Fibroblast of villous mesenchyme (primary cell): ENCODE results near the gene DNAJC5. TPM values are rescaled to one million over a fixed set of nuclear protein-coding genes. Genes with fewer than 3 reads are reported as not detected.

Source experiments
- DNase-seq: peaks from one replicate; pipeline ENCODE4 v3.0.0-alpha.2; 2010; ENCODE audit warnings: low read depth
- H3K4me3 ChIP-seq: 2 replicates; pipeline ENCODE4 v1.5.1; 2011; ENCODE audit warnings: low read depth, mild to moderate bottlenecking, low read length
- total RNA-seq: library from RNA; depleted of rRNA; stranded (reverse); fragments of >200 nt; gene quantifications from 2 replicates; pipeline ENCODE4 v1.2.3, GENCODE V29; 2012
- TF ChIP-seq, protein P1 (sequence below): IDR thresholded peaks from 2 replicates; pipeline ENCODE4 v1.5.1; 2012; ENCODE audit warnings: low read depth, mild to moderate bottlenecking, low read length; ENCODE audit not compliant: insufficient read depth

The DNAJC5 gene
- total RNA-seq, 1 donor: 61.7 TPM

DNA sequence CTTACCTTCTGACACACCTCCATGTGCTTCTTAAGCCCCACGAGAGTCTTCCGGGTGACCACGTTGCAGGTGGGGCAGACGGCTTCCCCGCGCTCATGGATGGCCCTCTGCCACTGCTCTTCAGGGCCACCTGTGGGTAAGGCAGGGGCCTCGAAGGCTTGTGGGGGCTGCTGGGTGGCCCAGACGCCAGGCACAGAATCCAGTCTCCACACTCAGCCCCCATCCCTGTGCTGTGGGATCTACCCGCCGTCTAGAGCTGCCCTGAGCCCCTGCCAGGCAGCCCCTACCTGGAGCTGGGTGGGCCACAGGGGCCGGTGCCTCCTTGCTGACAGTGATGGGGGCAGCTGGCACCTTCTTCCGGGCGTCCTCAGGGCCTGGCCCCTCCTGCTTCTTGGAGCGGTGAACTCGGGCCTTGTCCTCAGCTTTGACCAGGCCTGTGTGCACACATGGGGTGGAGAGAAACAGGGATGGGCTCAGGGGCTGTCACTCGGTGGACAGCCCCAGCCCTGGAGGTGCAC is 68.9 kb downstream of the DNAJC5 start:
- TF ChIP-seq, protein P1, sequence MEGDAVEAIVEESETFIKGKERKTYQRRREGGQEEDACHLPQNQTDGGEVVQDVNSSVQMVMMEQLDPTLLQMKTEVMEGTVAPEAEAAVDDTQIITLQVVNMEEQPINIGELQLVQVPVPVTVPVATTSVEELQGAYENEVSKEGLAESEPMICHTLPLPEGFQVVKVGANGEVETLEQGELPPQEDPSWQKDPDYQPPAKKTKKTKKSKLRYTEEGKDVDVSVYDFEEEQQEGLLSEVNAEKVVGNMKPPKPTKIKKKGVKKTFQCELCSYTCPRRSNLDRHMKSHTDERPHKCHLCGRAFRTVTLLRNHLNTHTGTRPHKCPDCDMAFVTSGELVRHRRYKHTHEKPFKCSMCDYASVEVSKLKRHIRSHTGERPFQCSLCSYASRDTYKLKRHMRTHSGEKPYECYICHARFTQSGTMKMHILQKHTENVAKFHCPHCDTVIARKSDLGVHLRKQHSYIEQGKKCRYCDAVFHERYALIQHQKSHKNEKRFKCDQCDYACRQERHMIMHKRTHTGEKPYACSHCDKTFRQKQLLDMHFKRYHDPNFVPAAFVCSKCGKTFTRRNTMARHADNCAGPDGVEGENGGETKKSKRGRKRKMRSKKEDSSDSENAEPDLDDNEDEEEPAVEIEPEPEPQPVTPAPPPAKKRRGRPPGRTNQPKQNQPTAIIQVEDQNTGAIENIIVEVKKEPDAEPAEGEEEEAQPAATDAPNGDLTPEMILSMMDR: no peak
- no peak for DNase-seq
- no peak overlapping the region for H3K4me3 ChIP-seq

DNA sequence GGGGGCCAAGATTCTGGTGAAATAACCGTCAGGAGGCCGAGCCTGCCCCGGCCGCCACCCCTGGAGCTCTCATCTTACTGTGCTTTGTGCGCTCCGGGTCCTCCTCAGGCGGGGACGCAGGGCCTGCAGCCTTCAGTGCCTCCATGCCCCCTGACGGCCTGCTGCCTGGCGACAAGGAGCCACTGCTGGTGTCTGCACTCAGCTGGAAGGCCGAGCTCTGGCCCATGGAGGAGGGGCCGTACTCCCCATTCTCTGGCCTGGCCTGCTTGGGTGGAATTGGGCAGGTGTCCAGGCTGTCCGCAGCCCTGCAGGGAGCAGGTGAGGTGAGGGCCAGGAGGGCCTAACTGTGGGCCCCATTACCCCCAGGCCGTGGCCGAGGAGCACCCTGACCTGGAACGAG is 69.5 kb downstream of the DNAJC5 start:
- TF ChIP-seq, protein P1: no peak
- no peak overlapping the region for H3K4me3 ChIP-seq
- no peak for DNase-seq

DNA sequence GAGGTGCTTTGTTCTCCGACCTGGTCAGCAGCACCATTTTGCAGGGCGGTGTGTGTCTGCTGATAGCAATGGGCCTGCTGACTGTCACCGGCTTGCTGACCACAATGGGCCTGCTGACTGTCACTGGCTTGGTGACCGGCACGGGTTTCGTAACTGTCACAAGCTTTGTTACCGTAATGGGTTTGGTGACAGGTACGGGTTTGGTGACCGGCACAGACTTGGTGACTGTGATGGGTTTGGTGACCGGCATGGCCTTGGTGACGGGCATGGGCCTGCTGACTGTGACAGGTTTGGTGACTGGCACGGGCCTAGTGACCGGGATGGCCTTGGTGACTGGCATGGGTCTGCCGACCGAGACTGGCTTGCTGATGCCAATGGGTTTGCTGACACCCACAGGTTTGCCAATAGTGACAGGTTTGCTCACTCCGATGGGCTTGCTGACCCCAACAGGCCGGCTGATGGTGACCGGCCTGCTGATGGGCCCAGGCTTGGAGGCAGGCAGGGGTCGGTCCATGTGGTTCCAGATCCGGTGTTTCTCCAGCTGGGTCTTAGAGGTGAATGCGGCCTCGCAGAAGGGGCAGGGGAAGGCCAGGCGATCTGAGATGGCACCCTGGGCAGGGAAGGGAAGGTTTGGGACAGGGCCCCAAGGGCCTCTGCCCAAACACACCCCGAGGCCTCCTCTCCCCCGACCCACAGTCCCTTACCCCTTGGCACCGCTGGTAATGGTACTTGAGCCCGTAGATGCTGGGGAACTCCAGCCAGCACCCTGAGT is 71.4 kb downstream of the DNAJC5 start:
- no peak for DNase-seq
- no peak overlapping the region for H3K4me3 ChIP-seq
- TF ChIP-seq, protein P1: no peak

DNA sequence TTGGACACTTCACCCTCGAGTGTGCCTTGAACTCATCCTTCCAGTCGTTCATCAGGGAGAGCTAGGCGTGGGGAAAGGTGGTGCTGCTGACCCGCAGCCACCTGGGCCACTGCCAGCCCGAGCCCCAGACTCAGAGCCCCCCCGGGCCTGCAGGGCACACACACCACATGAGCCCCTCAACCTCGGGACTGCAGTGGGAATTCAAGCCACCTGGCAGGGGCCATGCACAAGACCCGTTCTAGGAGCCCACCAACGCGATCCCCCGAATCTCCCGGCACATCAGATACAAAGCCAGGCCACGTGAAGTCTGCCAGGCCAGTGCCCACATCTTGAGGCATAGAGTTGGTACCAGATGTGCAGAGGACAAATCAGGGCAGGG is 72.0 kb downstream of the DNAJC5 start:
- TF ChIP-seq, protein P1: no peak
- no peak for DNase-seq
- H3K4me3 ChIP-seq: no peak overlapping the region

DNA sequence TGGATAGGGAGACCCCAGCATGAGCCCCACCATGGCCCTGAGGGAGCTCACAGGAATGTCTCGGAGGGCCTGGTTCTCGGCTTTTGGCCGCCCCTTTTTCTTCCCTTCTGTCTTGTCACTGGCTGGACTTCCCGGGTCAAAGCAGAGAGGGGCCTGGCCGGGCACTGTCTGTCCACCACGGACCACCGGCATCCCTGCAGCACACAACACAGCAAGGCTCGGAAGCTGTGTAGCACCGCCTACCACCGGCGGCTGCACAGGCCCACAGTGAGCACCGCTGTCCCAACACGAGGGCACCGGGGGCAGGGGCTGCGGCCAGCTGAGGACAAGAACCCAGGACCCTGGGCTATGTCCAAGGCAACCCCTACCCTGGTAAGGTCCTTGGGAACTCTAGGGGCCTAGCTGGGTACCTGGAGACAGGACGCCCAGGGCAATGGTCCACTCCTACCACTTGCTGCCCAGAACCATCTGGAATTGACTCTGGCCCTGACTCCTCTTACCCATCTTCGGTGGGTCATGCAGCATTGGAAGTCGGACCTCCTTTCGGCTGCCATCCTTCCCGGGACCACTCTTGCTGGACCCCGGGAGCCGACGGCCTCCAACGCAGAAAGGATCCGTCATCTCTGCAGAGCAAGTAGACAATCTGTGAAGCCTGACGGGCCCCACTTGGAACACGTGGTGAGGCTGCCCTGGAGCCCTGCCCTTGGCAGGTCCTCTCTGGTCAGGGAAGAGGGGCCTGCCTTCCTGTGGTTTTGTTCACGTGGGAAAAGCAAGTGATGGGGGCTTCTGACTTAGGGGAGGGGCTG is 72.6 kb downstream of the DNAJC5 start:
- H3K4me3 ChIP-seq: no peak overlapping the region
- TF ChIP-seq, protein P1: no peak

DNA sequence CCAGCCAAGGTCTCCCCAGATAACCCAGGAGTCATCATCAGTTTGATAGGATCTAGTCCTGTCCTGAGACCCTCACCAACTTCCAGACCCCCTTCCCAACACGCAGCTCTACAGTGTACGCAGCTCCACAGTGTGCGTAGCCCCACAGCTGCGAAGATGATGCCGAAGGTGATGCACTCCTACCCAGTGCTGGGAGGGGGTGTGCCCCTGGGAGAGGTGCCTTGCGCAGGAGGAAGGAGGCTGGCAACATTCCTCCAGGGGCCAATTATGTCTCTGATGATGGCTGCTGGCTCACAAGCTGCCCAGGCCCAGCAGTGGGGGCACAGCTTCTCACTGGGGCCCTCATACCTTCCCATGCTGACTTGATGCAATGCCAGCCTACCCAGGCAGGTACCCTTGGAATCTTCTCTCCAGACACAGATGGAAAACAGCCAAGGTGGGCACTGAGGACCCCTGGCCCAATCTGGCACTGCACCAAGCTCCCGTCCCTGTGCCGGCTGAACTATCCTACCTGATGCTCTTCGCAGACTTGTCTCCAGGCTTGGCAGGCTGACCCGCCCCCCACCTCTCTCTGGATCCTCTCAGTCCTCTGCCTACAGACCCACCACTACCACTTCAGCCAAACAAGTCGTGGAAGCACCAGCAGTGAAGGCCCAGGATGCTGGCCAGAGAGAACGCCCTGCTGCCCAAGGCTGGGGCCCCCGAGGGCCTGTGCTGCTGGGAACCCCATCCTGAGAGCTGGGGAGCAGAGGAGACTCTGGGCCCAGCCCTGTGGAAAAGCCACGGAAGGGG is 73.4 kb downstream of the DNAJC5 start:
- DNase-seq: no peak
- TF ChIP-seq, protein P1: no peak
- peak overlapping the region; percentile 68 for H3K4me3 ChIP-seq

More for the DNA sequence above, 72.6 kb downstream of the DNAJC5 start:
- DNase-seq: no peak
